Naive thymus-derived CD4-positive, alpha-beta T cell (primary cell): ENCODE results near the gene ZNF180. TPM values are rescaled to one million over a fixed set of nuclear protein-coding genes. Genes with fewer than 3 reads are reported as not detected.
"Not testable (repeated sequence)": the region's sequence is repeated elsewhere in the genome, so short reads cannot be mapped to it uniquely, and the experiment has no call there.

ENCODE experiments used
- ATAC-seq: fragments of 150-1000 bp; cut with Tn5 transposase; 2 replicates; pipeline ENCODE4 v1.10.0; 2021; ENCODE audit warnings: mild to moderate bottlenecking, moderate library complexity
- CTCF ChIA-PET: fragments of 350-600 bp; sonication (Branson Sonifier 250); formaldehyde crosslinking; loops from one replicate; lab custom pipeline; 2021; ENCODE audit warnings: antibody characterized with exemption; lab: Charles Lee
- POLR2A ChIA-PET: fragments of 350-600 bp; sonication (Branson Sonifier 250); formaldehyde crosslinking; loops from one replicate; lab custom pipeline; 2021; ENCODE audit warnings: antibody characterized with exemption, inconsistent platforms; lab: Charles Lee
- DNase-seq, 9 donors: peaks; one replicate each; pipeline versions ENCODE4 v3.0.0 to v3.0.0-alpha.2; 2020 to 2022; ENCODE audit warnings: mixed read lengths in 1 of 9
- H3K27ac ChIP-seq: one replicate; pipeline ENCODE4 v1.7.0; 2013; ENCODE audit warnings: mild to moderate bottlenecking, low read depth, low read length, moderate library complexity
- H3K27me3 ChIP-seq, 2 donors: one replicate each; pipeline ENCODE4 v1.7.0; 2013; ENCODE audit warnings: low read length in 2 of 2, mild to moderate bottlenecking in 2 of 2, moderate library complexity in 2 of 2; ENCODE audit not compliant: control insufficient read depth in 2 of 2, insufficient read depth in 2 of 2
- H3K36me3 ChIP-seq, 3 experiments: 1 replicate in 2 of 3; 2 replicates in 1 of 3; pipeline ENCODE4 v1.7.0; 2013; ENCODE audit warnings: low read length in 3 of 3, mild to moderate bottlenecking in 3 of 3, moderate library complexity in 1 of 3; ENCODE audit not compliant: insufficient read depth in 3 of 3, control insufficient read depth in 2 of 3
- H3K4me1 ChIP-seq, 2 donors: one replicate each; pipeline ENCODE4 v1.7.0; 2013; ENCODE audit warnings: low read length in 2 of 2, mild to moderate bottlenecking in 2 of 2, moderate library complexity in 1 of 2; ENCODE audit not compliant: control insufficient read depth in 2 of 2, insufficient read depth in 2 of 2
- H3K4me3 ChIP-seq: 2 replicates; pipeline ENCODE4 v1.7.0; 2013; ENCODE audit warnings: mild to moderate bottlenecking, low read length
- H3K9me3 ChIP-seq, 3 experiments: 1 replicate in 2 of 3; 2 replicates in 1 of 3; pipeline ENCODE4 v1.7.0; 2013; ENCODE audit warnings: low read length in 3 of 3; ENCODE audit not compliant: control insufficient read depth in 2 of 3
- H3K27ac Mint-ChIP-seq, 9 donors: one replicate each; pipeline ENCODE4 v1.8.0; 2020 to 2022; ENCODE audit warnings: mixed read lengths in 9 of 9, mild to moderate bottlenecking in 8 of 9, moderate library complexity in 5 of 9, inconsistent platforms in 2 of 9
- H3K27me3 Mint-ChIP-seq, 5 donors: one replicate each; pipeline ENCODE4 v1.8.0; 2021 to 2022; ENCODE audit warnings: mixed read lengths in 5 of 5, mild to moderate bottlenecking in 1 of 5
- H3K36me3 Mint-ChIP-seq, 5 donors: one replicate each; pipeline ENCODE4 v1.8.0; 2020 to 2022; ENCODE audit warnings: mixed read lengths in 5 of 5, mild to moderate bottlenecking in 3 of 5, inconsistent platforms in 1 of 5
- H3K4me1 Mint-ChIP-seq, 7 donors: one replicate each; pipeline ENCODE4 v1.8.0; 2020 to 2022; ENCODE audit warnings: mixed read lengths in 7 of 7, mild to moderate bottlenecking in 3 of 7, inconsistent platforms in 1 of 7
- H3K4me3 Mint-ChIP-seq, 10 donors: one replicate each; pipeline ENCODE4 v1.8.0; 2020 to 2022; ENCODE audit warnings: mild to moderate bottlenecking in 10 of 10, mixed read lengths in 10 of 10, moderate library complexity in 6 of 10, inconsistent platforms in 2 of 10
- H3K9me3 Mint-ChIP-seq, 11 donors: one replicate each; pipeline ENCODE4 v1.8.0; 2020 to 2022; ENCODE audit warnings: mixed read lengths in 11 of 11, mild to moderate bottlenecking in 4 of 11, inconsistent platforms in 1 of 11, moderate library complexity in 1 of 11
- intact Hi-C, 2 donors: fragments of 100-400 bp; cut with micrococcal nuclease; formaldehyde crosslinking; loops; one replicate each; pipeline ENCODE4 v1.15.1; 2023
- polyA plus RNA-seq, 2 donors: library from polyadenylated mRNA; unstranded; fragments of 300-500 nt; fragmentation: Illumina TruSeq; gene quantifications; one replicate each; pipeline ENCODE4 v1.2.3, GENCODE V29; 2021
- total RNA-seq, 6 experiments: library from RNA in 5 of 6; stranded (reverse) in 5 of 6; gene quantifications; 1 replicate in 5 of 6; 2 replicates in 1 of 6; pipeline ENCODE4 v1.2.3 and lab custom pipeline; 2021 to 2026

Gene ZNF180
- total and polyA plus RNA-seq, 7 experiments from 2014 or later = 6.3 to 18.6 (median 10.6) TPM

DNA sequence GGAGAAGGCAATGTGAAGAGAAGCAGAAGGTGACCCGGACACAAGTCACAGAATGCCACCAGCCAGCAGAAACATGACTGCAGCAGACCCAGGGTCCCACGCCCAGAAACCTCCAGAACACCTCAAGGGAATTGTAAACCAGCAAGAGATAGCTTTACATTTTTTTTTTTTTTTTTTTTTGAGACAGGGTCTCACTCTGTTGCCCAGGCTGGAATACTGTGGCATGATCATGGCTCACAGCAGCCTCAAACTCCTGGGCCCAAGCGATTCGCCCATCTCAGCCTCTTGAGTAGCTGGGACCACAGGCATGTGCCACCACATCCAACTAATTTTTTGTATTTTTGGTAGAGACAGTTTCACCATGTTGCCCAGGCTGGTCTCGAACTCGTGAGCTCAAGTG is 39.7 kb upstream of the ZNF180 start:
- H3K27me3 ChIP-seq = no peaks in the 10 kb centered on the region
- POLR2A ChIA-PET = no interaction called here
- H3K27ac ChIP-seq = no peak overlapping the region
- CTCF ChIA-PET = no interaction called here
- Mint-ChIP-seq H3K27me3 (peaks cover 0 to 77% (median 54%) of the 10 kb centered on the region in 5 donors), H3K9me3 (peaks cover 9 to 75% (median 32%) of the 10 kb centered on the region in 11 donors), H3K4me1 (no peaks in the 10 kb centered on the region), H3K36me3 (peaks cover 0 to 13% (median 8%) of the 10 kb centered on the region in 5 donors), H3K27ac (no peak overlapping the region), H3K4me3 (no peak overlapping the region)
- H3K36me3 ChIP-seq = no peaks in the 10 kb centered on the region
- H3K4me3 ChIP-seq = no peak overlapping the region
- intact Hi-C loops = no loop called here
- DNase-seq (no peak), ATAC-seq (no peak)
- peaks cover 0 to 11% (median 0%) of the 10 kb centered on the region in 3 experiments for H3K9me3 ChIP-seq
- no peaks in the 10 kb centered on the region for H3K4me1 ChIP-seq

DNA sequence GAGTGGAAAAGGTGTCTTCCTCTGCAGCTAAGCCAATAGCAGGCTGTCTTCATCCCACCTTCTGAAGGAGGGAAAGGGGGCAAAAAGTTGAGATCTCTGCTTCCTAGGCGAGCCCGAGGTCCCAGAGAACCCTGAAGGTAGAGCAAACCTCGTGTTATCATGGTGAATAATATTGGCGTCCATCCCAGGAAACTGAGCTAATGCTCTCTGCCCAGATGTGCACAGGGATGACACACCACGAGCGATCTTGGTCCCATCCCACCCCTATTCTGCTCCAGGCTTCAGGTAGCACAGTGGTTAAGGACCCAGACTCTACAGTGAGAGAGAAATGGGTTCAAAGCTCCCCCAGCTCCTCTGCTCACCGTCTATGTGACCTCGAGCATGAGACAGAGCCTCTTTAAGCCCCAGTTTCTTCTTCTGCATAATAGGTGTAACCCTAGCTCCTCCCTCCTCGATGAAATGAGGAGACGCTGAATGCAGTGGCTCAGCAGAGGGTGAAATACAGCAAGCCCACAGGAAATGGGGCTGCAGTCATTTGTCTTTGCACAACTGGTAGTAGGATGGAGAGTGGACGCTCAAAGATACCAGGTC is 39.0 kb upstream of the ZNF180 start:
- Mint-ChIP-seq H3K9me3 (peaks cover 2 to 72% (median 35%) of the 10 kb centered on the region in 11 donors), H3K27me3 (peaks cover 0 to 72% (median 48%) of the 10 kb centered on the region in 5 donors), H3K27ac (no peak overlapping the region), H3K4me1 (no peaks in the 10 kb centered on the region), H3K4me3 (no peak overlapping the region), H3K36me3 (peaks cover 0 to 13% (median 7%) of the 10 kb centered on the region in 5 donors)
- Histone ChIP-seq H3K27ac (no peak overlapping the region), H3K4me3 (no peak overlapping the region), H3K36me3 (no peaks in the 10 kb centered on the region), H3K4me1 (no peaks in the 10 kb centered on the region), H3K27me3 (no peaks in the 10 kb centered on the region), H3K9me3 (peaks cover 0 to 15% (median 0%) of the 10 kb centered on the region in 3 experiments)
- ATAC-seq = no peak
- CTCF ChIA-PET = no interaction called here
- POLR2A ChIA-PET = no interaction called here
- no peak for DNase-seq
- intact Hi-C loops = no loop called here

- H3K4me3 ChIP-seq, DNase-seq, H3K4me1 ChIP-seq, H3K27ac Mint-ChIP-seq, H3K36me3 ChIP-seq, ATAC-seq, CTCF ChIA-PET, H3K27ac ChIP-seq, H3K4me1 Mint-ChIP-seq, H3K27me3 ChIP-seq, intact Hi-C loops, POLR2A ChIA-PET, H3K4me3 Mint-ChIP-seq: not testable (repeated sequence)
- peaks cover 0 to 15% (median 0%) of the 10 kb centered on the region in 3 experiments for H3K9me3 ChIP-seq
- H3K27me3 Mint-ChIP-seq = peaks cover 0 to 62% (median 43%) of the 10 kb centered on the region in 5 donors
- H3K36me3 Mint-ChIP-seq = peaks cover 0 to 12% (median 5%) of the 10 kb centered on the region in 5 donors
- peaks cover 0 to 62% (median 32%) of the 10 kb centered on the region in 11 donors for H3K9me3 Mint-ChIP-seq
These were observed 35.0 kb upstream of the ZNF180 start for GRCh38 chr19:44535361-44535760.

DNA sequence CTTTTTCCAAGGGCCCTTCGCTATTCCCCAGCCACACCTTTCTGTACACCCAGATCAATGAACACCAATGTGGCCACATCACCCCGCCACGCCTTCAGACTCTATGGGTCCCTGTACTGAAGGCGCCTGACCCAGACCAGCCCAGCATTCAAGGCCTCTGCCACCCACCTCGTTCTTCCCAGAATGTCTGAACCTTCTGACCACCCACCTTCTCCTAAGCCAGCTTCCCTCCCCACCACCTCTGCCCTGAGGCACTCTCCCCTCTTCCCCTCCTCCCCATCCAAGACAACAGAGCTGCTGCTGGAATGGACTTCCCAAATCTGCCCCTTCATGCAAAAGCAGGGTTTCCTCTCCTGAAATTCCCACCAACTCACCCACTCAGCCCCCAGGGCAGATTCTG is 32.5 kb upstream of the ZNF180 start:
- H3K4me1 ChIP-seq = no peaks in the 10 kb centered on the region
- no peak for ATAC-seq
- ChIA-PET POLR2A (no interaction called here), CTCF (no interaction called here)
- no peak for DNase-seq
- no peaks in the 10 kb centered on the region for H3K36me3 ChIP-seq
- no peak overlapping the region for H3K4me3 Mint-ChIP-seq
- intact Hi-C loops = no loop called here
- peaks cover 0 to 15% (median 0%) of the 10 kb centered on the region in 3 experiments for H3K9me3 ChIP-seq
- H3K27me3 Mint-ChIP-seq = peaks cover 0 to 66% (median 40%) of the 10 kb centered on the region in 5 donors
- H3K4me3 ChIP-seq = no peak overlapping the region
- no peak overlapping the region for H3K27ac ChIP-seq
- no peaks in the 10 kb centered on the region for H3K4me1 Mint-ChIP-seq
- H3K27me3 ChIP-seq = no peaks in the 10 kb centered on the region
- H3K27ac Mint-ChIP-seq = no peak overlapping the region
- peaks cover 0 to 62% (median 34%) of the 10 kb centered on the region in 11 donors for H3K9me3 Mint-ChIP-seq
- peaks cover 0 to 11% (median 5%) of the 10 kb centered on the region in 5 donors for H3K36me3 Mint-ChIP-seq

- no peaks in the 10 kb centered on the region for H3K27me3 ChIP-seq
- peaks cover 0 to 7% (median 0%) of the 10 kb centered on the region in 3 experiments for H3K9me3 ChIP-seq
- Mint-ChIP-seq H3K9me3 (peaks cover 0 to 54% (median 28%) of the 10 kb centered on the region in 11 donors), H3K27ac (no peak overlapping the region), H3K4me3 (no peak overlapping the region), H3K36me3 (peaks cover 0 to 5% (median 3%) of the 10 kb centered on the region in 5 donors), H3K27me3 (peaks cover 0 to 56% (median 36%) of the 10 kb centered on the region in 5 donors), H3K4me1 (no peaks in the 10 kb centered on the region)
- CTCF ChIA-PET = no interaction called here
- POLR2A ChIA-PET = no interaction called here
- intact Hi-C loops = no loop called here
- ATAC-seq (no peak), DNase-seq (no peak)
- H3K4me1 ChIP-seq = no peaks in the 10 kb centered on the region
- H3K36me3 ChIP-seq = no peaks in the 10 kb centered on the region
- H3K4me3 ChIP-seq = no peak overlapping the region
- no peak overlapping the region for H3K27ac ChIP-seq
These were observed 30.5 kb upstream of the ZNF180 start for GRCh38 chr19:44530777-44531176.

GRCh38 chr19:44529536-44529935 is 29.2 kb upstream of the ZNF180 start, which contains the start of gene CEACAM20:
CEACAM20 (minus strand) TSS chr19:44529675; CDS start chr19:44529509, 166 bp downstream.
- Mint-ChIP-seq H3K4me3 (no peak within 1 kb of the TSS), H3K36me3 (peaks cover 0 to 5% (median 3%) of the 10 kb centered on the region in 5 donors), H3K27ac (peak within 1 kb of the TSS in 1 of 9 donors; percentile 13), H3K4me1 (no peaks in the 10 kb centered on the region), H3K27me3 (peaks cover 0 to 49% (median 36%) of the 10 kb centered on the region in 5 donors), H3K9me3 (peaks cover 0 to 53% (median 29%) of the 10 kb centered on the region in 11 donors)
- H3K9me3 ChIP-seq = peaks cover 0 to 7% (median 0%) of the 10 kb centered on the region in 3 experiments
- intact Hi-C loops = no loop called here
- no peaks in the 10 kb centered on the region for H3K4me1 ChIP-seq
- H3K27me3 ChIP-seq = no peaks in the 10 kb centered on the region
- ATAC-seq (no peak), DNase-seq (no peak)
- CTCF ChIA-PET = no interaction called here
- H3K4me3 ChIP-seq = no peak within 1 kb of the TSS
- no peaks in the 10 kb centered on the region for H3K36me3 ChIP-seq
- H3K27ac ChIP-seq = no peak within 1 kb of the TSS
- POLR2A ChIA-PET = no interaction called here

DNA sequence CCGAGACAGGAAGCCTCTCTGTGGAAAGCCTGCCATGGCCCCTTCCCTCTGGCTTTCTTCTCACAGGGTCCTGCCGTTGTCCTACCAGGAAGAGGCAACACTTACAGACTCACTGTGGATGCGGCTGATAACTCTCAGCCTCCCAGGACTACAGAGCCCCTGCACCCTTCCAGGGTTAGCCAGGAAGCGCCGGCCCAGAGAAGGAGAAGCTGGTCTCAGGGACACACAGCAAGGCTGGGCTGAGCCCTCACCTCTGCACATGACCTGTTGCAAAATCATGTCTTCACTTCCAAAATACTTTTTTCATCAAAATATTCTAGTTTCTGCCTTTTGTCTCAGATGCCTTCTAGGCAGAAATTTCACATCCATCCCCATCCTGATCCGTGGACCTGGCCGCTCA is 27.2 kb upstream of the ZNF180 start:
- peaks cover 0 to 9% (median 0%) of the 10 kb centered on the region in 3 experiments for H3K9me3 ChIP-seq
- peaks cover 0 to 11% (median 0%) of the 10 kb centered on the region in 5 donors for H3K36me3 Mint-ChIP-seq

More for the DNA sequence above, 27.2 kb upstream of the ZNF180 start:
- no peak overlapping the region for H3K27ac ChIP-seq
- no peaks in the 10 kb centered on the region for H3K4me1 ChIP-seq
- intact Hi-C loops = no loop called here
- Mint-ChIP-seq H3K27ac (no peak overlapping the region), H3K4me1 (no peaks in the 10 kb centered on the region), H3K9me3 (peaks cover 0 to 65% (median 29%) of the 10 kb centered on the region in 11 donors), H3K27me3 (peaks cover 0 to 44% (median 26%) of the 10 kb centered on the region in 5 donors), H3K4me3 (no peak overlapping the region)
- H3K4me3 ChIP-seq = no peak overlapping the region
- POLR2A ChIA-PET = no interaction called here
- no peak for ATAC-seq
- CTCF ChIA-PET = no interaction called here
- no peak for DNase-seq
- no peaks in the 10 kb centered on the region for H3K27me3 ChIP-seq
- H3K36me3 ChIP-seq = no peaks in the 10 kb centered on the region
